Sigmoid colon (tissue), 4 donors: ENCODE results near the gene DUSP7.

Experiments used
- EP300 ChIP-seq, 4 donors: sonication (generic); formaldehyde crosslinking; IDR thresholded peaks; one replicate each; pipeline ENCODE4 v1.6.1; 2017; ENCODE audit warnings: antibody characterized with exemption in 4 of 4
- POLR2A ChIP-seq, 2 donors: fragments of 450-650 bp; IDR thresholded peaks; one replicate each; pipeline ENCODE4 v1.6.1; 2016; ENCODE audit warnings: antibody characterized with exemption in 2 of 2, mild to moderate bottlenecking in 2 of 2, moderate library complexity in 2 of 2
- POLR2AphosphoS5 ChIP-seq, 4 donors: sonication (generic); formaldehyde crosslinking; IDR thresholded peaks; one replicate each; pipeline ENCODE4 v1.6.1; 2017; ENCODE audit warnings: antibody characterized with exemption in 4 of 4
- TF ChIP-seq, protein P1 (sequence below), 4 experiments: fragments of 450-650 bp in 3 of 4; fragments of 200-600 bp in 1 of 4; IDR thresholded peaks; one replicate each; pipeline ENCODE4 v1.5.1; 2016 to 2019; ENCODE audit warnings: antibody characterized with exemption in 4 of 4, mild to moderate bottlenecking in 3 of 4, moderate library complexity in 2 of 4

DNA sequence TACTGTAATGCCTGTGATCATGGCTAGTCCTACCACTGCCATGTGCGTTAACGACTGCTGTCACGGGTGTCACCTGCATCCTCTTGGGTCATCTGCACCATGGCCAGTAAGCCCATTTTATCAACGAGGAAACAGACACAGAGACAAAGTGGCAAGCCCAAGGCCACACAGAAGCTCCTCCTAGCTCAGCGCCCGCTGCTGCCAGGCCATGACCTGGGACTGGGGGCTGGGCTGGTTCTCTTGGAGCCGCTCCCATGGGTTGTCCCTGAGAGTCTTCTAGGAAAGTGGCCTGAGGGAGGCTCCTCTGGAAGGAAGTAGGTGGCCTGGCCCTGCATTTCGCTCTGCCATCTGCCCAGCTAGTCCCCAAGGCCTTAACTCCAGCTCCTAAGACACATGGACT lies 4.9 kb downstream of the DUSP7 start:
- TF ChIP-seq, protein P1, sequence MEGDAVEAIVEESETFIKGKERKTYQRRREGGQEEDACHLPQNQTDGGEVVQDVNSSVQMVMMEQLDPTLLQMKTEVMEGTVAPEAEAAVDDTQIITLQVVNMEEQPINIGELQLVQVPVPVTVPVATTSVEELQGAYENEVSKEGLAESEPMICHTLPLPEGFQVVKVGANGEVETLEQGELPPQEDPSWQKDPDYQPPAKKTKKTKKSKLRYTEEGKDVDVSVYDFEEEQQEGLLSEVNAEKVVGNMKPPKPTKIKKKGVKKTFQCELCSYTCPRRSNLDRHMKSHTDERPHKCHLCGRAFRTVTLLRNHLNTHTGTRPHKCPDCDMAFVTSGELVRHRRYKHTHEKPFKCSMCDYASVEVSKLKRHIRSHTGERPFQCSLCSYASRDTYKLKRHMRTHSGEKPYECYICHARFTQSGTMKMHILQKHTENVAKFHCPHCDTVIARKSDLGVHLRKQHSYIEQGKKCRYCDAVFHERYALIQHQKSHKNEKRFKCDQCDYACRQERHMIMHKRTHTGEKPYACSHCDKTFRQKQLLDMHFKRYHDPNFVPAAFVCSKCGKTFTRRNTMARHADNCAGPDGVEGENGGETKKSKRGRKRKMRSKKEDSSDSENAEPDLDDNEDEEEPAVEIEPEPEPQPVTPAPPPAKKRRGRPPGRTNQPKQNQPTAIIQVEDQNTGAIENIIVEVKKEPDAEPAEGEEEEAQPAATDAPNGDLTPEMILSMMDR (IDR thresholded peaks at IDR 0.05): no peak
- TF ChIP-seq POLR2A (IDR thresholded peaks at IDR 0.05): no peak
- no peak for TF ChIP-seq POLR2AphosphoS5 (IDR thresholded peaks at IDR 0.05)
- no peak for TF ChIP-seq EP300 (IDR thresholded peaks at IDR 0.05)
